GM21786 (cell line): ENCODE results near the gene CUEDC1.
A peak's percentile ranks its signal among the peaks of the same experiment; 100 is the strongest.
"Not testable (repeated sequence)": the region's sequence is repeated elsewhere in the genome, so short reads cannot be mapped to it uniquely, and the experiment has no call there.

Source experiments
- ATAC-seq: cut with Tn5 transposase; IDR thresholded peaks from one replicate; pipeline ENCODE4 v1.9.1; 2021; ENCODE audit not compliant: unreplicated experiment

Gene CUEDC1

DNA sequence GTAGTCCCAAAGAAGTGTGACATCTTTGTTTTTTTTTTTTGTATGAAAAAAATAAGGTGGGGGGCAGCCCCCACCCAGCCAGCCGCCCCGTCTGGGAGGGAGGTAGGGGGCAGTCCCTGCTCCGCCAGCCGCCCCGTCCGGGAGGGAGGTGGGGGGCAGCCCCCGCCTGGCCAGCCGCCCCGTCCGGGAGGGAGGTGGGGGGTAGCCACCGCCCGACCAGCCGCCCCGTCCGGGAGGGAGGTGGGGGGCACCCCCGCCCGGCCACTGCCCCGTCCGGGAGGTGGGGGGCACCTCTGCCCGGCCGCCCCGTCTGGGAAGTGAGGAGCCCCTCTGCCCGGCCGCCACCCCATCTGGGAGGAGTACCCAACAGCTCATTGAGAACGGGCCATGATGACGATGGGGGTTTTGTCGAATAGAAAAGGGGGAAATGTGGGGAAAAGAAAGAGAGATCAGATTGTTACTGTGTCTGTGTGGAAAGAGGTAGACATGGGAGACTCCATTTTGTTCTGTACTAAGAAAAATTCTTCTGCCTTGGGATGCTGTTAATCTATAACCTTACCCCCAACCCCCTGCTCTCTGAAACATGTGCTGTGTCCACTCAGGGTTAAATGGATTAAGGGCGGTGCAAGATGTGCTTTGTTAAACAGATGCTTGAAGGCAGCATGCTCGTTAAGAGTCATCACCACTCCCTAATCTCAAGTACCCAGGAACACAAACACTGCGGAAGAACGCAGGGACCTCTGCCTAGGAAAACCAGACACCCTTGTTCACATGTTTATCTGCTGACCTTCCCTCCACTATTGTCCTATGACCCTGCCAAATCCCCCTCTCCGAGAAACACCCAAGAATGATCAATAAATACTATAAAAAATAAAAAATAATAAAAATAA is 108.9 kb downstream of the CUEDC1 start:
- ATAC-seq: not testable (repeated sequence)

DNA sequence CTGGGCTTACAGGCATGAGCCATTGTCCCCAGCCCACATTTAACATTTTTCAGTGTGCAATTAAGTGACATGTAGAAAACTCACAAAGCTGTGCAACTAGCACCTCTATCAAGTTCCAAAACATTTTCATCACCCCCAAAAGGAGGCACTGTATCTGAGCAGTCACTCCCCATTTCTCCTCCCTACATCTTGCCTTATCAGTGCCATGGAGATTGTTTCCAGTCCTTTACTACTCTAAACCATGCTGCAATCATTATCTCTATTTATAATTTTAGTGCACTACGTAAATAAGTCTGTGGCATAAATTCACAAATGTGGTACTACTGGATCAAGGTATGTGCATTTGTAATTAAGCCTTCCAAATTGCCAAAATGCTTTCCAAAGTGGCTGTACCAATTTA is 112.9 kb downstream of the CUEDC1 start:
- ATAC-seq: no peak

DNA sequence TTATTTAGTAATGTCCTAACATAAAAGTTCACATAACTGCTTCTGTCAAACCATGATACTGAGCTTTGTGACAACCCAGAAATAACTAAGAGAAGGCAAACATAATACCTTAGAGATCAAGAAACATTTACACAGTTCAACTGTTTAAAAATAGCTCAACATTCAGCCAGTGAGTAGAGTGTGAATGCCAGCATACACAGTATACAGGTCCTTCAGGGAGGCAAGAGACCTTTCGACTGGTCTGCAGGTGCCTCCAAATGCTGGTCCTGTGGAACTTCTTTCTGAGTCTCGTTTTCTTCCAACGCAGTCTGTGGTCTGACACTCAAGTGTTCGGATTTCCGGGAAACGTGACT is 115.7 kb downstream of the CUEDC1 start:
- no peak for ATAC-seq

DNA sequence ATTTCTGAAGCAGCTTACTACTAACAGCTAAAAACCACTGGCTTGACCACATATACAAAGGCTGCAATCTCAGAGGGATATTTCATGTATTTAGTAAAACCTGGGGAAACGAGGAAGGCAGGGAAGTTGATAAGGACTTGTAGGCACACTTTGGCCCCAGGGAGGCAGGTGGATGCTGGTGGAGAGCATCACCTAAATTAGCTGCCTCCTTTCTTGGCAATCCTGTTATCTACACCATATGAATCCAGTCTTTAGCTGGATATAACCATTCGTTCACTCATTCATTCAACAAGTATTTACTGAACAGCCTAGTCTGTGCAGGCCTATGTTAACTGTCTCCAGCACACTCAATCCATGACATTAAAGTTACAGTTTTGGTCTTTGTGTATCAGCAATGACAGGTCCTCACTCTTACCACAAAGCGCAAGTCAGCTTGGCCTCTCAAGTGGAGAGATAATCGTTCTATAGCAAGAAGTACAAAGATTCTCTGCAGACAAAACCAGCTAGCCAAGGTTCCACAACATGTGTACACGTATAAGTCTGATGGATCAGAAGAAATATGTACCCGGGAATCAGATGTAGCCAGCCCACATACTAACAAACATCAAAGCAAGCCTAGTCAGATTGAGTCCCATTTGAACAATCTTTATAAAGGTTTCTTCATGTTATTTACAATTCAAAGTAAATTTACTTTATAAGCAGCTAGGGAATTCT is 116.2 kb downstream of the CUEDC1 start:
- no peak for ATAC-seq

- no peak for ATAC-seq
Observed at GRCh38 chr17:57838453-57838852, 116.8 kb downstream of the CUEDC1 start.

DNA sequence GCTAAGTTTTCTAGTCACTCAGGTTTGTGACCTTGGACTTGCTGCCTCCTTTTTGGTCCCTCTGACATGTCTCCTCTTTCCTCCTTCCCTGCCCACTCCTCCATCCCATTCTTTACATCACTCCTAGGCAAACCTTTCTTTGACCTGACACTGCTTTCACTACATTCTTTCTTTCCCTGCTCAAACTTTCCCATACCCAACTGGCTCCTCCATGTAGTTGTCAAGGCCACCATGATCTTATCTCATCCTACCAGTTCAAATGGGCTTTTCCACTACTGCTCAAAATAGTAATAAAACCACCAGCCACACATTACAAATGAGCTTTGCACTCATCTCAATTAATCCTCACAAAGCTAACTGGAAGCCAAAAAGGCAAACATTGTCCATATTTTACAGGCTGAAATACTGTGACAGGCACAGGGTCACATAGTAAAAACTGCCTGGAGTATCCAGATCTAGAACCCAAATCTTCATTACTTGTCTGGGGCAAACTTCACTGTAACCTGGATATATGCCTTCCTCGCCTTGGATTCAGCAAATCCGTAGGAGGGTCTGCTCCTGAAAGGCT is 119.8 kb downstream of the CUEDC1 start:
- ATAC-seq: no peak

GRCh38 chr17:57834146-57834741 is 121.0 kb downstream of the CUEDC1 start:
- ATAC-seq: no peak

DNA sequence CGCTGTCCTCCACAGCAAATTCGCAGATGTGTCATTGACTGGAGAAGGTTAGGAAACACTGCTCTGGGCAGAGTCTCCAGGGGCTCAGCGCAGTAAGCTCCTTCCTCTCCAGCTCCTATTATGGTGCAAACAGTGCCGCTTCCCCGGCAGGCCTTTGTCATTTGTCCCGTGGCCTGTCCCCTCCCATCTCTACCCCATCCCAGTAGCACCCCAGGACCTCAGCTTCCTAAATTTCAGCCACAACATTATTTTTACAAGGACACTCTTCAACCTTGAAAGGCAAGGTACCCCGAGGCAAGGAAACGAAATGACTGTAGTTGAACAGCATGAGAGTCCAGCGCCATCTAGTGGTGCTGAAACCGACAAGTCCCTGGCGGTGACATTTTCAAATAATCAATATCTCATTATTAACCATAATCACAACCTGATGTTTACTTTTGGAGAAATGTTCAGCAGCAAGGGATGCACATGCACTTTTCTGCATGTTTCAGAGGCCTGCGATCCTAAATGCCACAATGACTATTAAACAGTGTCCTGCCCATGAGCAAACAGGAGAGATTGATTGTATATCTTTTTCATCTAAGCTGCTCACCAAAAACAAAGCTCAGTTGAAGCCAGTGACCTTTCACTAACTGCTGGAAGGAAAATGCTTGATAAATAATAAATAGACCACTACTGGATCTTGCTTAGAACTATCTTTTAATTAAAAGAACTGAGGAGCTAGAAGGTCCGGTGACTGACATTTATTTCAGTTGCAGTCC is 121.9 kb downstream of the CUEDC1 start:
- ATAC-seq: peak; percentile 43

GRCh38 chr17:57832314-57833178 is 122.7 kb downstream of the CUEDC1 start:
- no peak for ATAC-seq

- no peak for ATAC-seq
Observed at GRCh38 chr17:57830880-57831279, 124.3 kb downstream of the CUEDC1 start.

- ATAC-seq: no peak
Observed at GRCh38 chr17:57823469-57824401, 131.5 kb downstream of the CUEDC1 start.

- ATAC-seq: no peak
Observed at GRCh38 chr17:57819867-57820266, 135.3 kb downstream of the CUEDC1 start.

GRCh38 chr17:57819285-57819684 is 135.9 kb downstream of the CUEDC1 start:
- no peak for ATAC-seq

- ATAC-seq: no peak
Observed at GRCh38 chr17:57818066-57818465, 137.1 kb downstream of the CUEDC1 start.

DNA sequence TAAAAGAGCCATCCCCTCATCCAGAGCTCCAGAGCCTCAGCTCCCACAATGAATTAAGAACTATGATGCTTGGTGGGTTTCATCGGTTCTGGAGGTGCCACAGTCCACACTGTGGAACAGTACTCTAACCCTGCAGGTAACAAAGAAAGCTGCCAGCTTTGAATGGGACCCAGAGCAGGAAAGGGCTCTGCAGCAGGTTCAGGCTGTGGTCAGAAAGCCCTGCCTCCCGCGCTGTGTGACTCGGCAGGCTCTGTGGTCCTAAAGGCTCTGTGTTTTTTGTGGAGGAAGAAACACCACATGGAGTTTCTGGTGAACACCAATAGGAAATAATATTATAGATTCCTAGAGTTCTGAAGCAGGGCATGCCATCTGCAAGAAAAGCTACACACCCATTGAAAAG is 137.9 kb downstream of the CUEDC1 start:
- no peak for ATAC-seq

- ATAC-seq: no peak
Observed at GRCh38 chr17:57814421-57814820, 140.8 kb downstream of the CUEDC1 start.

GRCh38 chr17:57811638-57812280 is 143.5 kb downstream of the CUEDC1 start:
- no peak for ATAC-seq
